ENCODE measurements around the gene PRKCSH.

PRKCSH gene

DNA sequence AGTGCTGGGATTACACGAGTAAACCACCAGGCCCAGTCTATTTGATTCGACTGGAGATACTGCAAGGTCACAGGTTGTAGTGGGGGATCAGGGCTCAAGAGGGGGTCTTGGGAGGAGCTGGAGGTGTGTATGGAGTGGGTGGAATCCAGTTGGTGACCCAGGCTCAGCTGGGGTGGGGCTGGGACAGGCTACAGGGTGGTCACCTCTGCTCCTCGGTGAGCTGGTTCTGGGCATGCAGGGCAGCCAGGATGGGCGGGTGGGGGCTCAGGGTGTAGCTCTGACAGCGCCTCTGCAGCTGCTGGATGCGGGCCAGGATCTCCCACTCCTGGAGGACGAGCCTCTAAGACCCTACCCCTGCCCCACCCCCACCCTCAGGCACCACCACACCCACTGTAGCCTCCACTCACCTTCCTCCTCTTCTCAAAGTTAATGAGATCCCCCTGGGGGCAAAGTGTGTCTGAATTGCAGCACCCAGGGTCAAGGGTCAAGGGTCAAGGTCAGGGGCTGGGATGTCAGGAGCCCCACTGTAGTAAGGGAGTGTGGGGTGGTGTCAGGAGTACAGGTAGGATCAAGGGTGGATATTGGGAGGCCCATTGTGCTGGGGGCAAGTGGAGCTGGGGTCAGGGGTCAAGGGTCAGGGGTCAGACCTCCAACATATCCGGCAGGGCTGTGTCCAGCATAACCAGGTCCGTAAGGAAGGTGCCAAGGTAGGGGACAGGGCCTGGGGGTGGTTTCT, 33.5 kb upstream of the PRKCSH start:
- Histone ChIP-seq H2BK15ac (ENCODE audit: low read length) (no peak overlapping the region), H2BK12ac (ENCODE audit: low read length) (no peak overlapping the region), H3K14ac (ENCODE audit: low read length) (no peak overlapping the region), H3K23ac (ENCODE audit: low read depth, low read length, poor library complexity) (no peak overlapping the region), H4K8ac (ENCODE audit: low read depth, low read length) (no peak overlapping the region), H3K36me3 (replicated peaks in 1 of 2; ENCODE audit: control insufficient read depth in 2 of 2, insufficient read depth in 2 of 2, low read length in 2 of 2) (no peaks in the 10 kb centered on the region), H3K9me3 (replicated peaks in 1 of 2; ENCODE audit: control insufficient read depth in 2 of 2, insufficient read depth in 1 of 2, low read depth in 1 of 2, low read length in 2 of 2) (no peaks in the 10 kb centered on the region), H3K27me3 (ENCODE audit: control insufficient read depth in 3 of 3, insufficient read depth in 3 of 3, low read depth in 1 of 3, low read length in 3 of 3) (peaks cover 0 to 7% (median 5%) of the 10 kb centered on the region in 3 experiments), H3K9ac (ENCODE audit: low read depth, low read length, poor library complexity) (no peak overlapping the region), H2BK5ac (ENCODE audit: low read length) (peak overlapping the region; percentile 93), H3K4ac (ENCODE audit: low read length) (no peak overlapping the region), H2AFZ (ENCODE audit: low read length) (no peak overlapping the region), H3K27ac (replicated peaks; ENCODE audit: low read length) (no peak overlapping the region), H3K4me3 (ENCODE audit: low read length in 2 of 2) (no peak overlapping the region), H3K4me1 (ENCODE audit: control insufficient read depth in 2 of 2, insufficient read depth in 1 of 2, low read depth in 1 of 2, low read length in 2 of 2) (peaks cover 2 to 8% of the 10 kb centered on the region in 2 donors), H4K91ac (ENCODE audit: low read depth, low read length, poor library complexity) (no peak overlapping the region), H2BK120ac (ENCODE audit: low read depth, low read length) (no peak overlapping the region), H3K18ac (ENCODE audit: low read length) (peak overlapping the region; percentile 38), H3K4me2 (ENCODE audit: insufficient read depth, low read length, poor library complexity, severe bottlenecking) (no peak overlapping the region), H3K79me1 (ENCODE audit: low read depth, low read length) (no peaks in the 10 kb centered on the region), H2AK5ac (ENCODE audit: low read depth, low read length) (peak overlapping the region; percentile 88)
- DNase-seq (ENCODE audit: low spot score), result no peak
- no CpG with 5 or more reads among the region's 9 CpGs for WGBS, 2 donors (ENCODE audit: extremely low coverage in 2 of 2, insufficient read length in 2 of 2, insufficient replicate concordance in 1 of 2)

DNA sequence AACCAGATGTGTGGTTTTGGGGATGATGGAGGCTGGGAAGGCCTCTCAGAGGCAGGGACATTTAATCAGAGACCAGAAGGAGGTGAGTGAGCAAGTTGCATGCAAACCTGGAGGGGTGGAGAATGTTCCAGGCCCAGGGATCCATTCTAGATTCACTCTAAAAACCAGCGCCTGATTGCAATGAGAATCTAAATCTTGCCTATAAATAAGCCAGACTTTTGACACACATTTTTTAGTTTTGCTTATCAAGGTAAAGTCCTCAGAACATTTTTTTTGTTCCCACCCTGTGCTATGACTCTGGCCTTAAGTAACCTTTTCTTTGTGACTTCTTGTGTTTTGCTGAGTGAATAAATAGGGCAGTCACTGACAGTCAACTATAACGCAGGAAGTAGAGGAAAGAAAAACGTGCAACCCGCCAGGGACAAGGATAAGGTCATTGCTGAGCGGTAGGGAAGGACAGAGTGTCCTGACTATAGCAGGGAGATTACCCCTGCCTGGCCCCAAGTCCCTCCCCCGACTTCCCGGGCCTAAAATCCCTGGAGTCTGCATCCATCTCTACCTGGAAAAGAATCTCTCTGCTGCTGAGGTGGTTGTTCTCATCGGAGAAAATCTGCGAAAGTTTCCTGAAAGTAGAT, 30.7 kb upstream of the PRKCSH start:
- no CpG with 5 or more reads among the region's 9 CpGs for WGBS, 2 donors (ENCODE audit: extremely low coverage in 2 of 2, insufficient read length in 2 of 2, insufficient replicate concordance in 1 of 2)
- no peak overlapping the region for H3K27ac ChIP-seq (replicated peaks; ENCODE audit: low read length)

GRCh38 chr19:11405846-11406643, 29.4 kb upstream of the PRKCSH start:
- no peak overlapping the region for H2BK12ac ChIP-seq (ENCODE audit: low read length)
- peak overlapping the region; percentile 19 for H2AK5ac ChIP-seq (ENCODE audit: low read depth, low read length)
- no peak overlapping the region for H4K91ac ChIP-seq (ENCODE audit: low read depth, low read length, poor library complexity)
- H3K36me3 ChIP-seq (replicated peaks in 1 of 2; ENCODE audit: control insufficient read depth in 2 of 2, insufficient read depth in 2 of 2, low read length in 2 of 2), result no peaks in the 10 kb centered on the region
- no peak for DNase-seq (ENCODE audit: low spot score)
- no peak overlapping the region for H3K27ac ChIP-seq (replicated peaks; ENCODE audit: low read length)
- H2BK120ac ChIP-seq (ENCODE audit: low read depth, low read length), result no peak overlapping the region
- H3K4ac ChIP-seq (ENCODE audit: low read length), result no peak overlapping the region
- no peak overlapping the region for H3K23ac ChIP-seq (ENCODE audit: low read depth, low read length, poor library complexity)
- no peak overlapping the region for H3K14ac ChIP-seq (ENCODE audit: low read length)
- no peak overlapping the region for H4K8ac ChIP-seq (ENCODE audit: low read depth, low read length)
- no peaks in the 10 kb centered on the region for H3K9me3 ChIP-seq (replicated peaks in 1 of 2; ENCODE audit: control insufficient read depth in 2 of 2, insufficient read depth in 1 of 2, low read depth in 1 of 2, low read length in 2 of 2)
- H3K79me1 ChIP-seq (ENCODE audit: low read depth, low read length), result no peaks in the 10 kb centered on the region
- H3K27me3 ChIP-seq (ENCODE audit: control insufficient read depth in 3 of 3, insufficient read depth in 3 of 3, low read depth in 1 of 3, low read length in 3 of 3), result peaks cover 0 to 12% (median 5%) of the 10 kb centered on the region in 3 experiments
- peaks cover 2 to 8% of the 10 kb centered on the region in 2 donors for H3K4me1 ChIP-seq (ENCODE audit: control insufficient read depth in 2 of 2, insufficient read depth in 1 of 2, low read depth in 1 of 2, low read length in 2 of 2)
- no peak overlapping the region for H2BK15ac ChIP-seq (ENCODE audit: low read length)
- no peak overlapping the region for H2BK5ac ChIP-seq (ENCODE audit: low read length)
- H2AFZ ChIP-seq (ENCODE audit: low read length), result peak overlapping the region; percentile 66
- peak overlapping the region; percentile 67 for H3K18ac ChIP-seq (ENCODE audit: low read length)
- no peak overlapping the region for H3K4me3 ChIP-seq (ENCODE audit: low read length in 2 of 2)
- no peak overlapping the region for H3K9ac ChIP-seq (ENCODE audit: low read depth, low read length, poor library complexity)
- H3K4me2 ChIP-seq (ENCODE audit: insufficient read depth, low read length, poor library complexity, severe bottlenecking), result peak overlapping the region; percentile 19
- WGBS, 2 donors (ENCODE audit: extremely low coverage in 2 of 2, insufficient read length in 2 of 2, insufficient replicate concordance in 1 of 2), result no CpG with 5 or more reads among the region's 44 CpGs

More for the DNA sequence above, 30.7 kb upstream of the PRKCSH start:
- Histone ChIP-seq H3K4me2 (ENCODE audit: insufficient read depth, low read length, poor library complexity, severe bottlenecking) (no peak overlapping the region), H2BK5ac (ENCODE audit: low read length) (no peak overlapping the region), H2BK12ac (ENCODE audit: low read length) (no peak overlapping the region), H2AK5ac (ENCODE audit: low read depth, low read length) (peak overlapping the region; percentile 13), H4K91ac (ENCODE audit: low read depth, low read length, poor library complexity) (no peak overlapping the region), H3K14ac (ENCODE audit: low read length) (no peak overlapping the region), H2BK15ac (ENCODE audit: low read length) (no peak overlapping the region), H3K4ac (ENCODE audit: low read length) (no peak overlapping the region), H3K23ac (ENCODE audit: low read depth, low read length, poor library complexity) (no peak overlapping the region), H3K36me3 (replicated peaks in 1 of 2; ENCODE audit: control insufficient read depth in 2 of 2, insufficient read depth in 2 of 2, low read length in 2 of 2) (no peaks in the 10 kb centered on the region), H3K79me1 (ENCODE audit: low read depth, low read length) (no peaks in the 10 kb centered on the region), H3K4me3 (ENCODE audit: low read length in 2 of 2) (no peak overlapping the region), H4K8ac (ENCODE audit: low read depth, low read length) (no peak overlapping the region), H3K27me3 (ENCODE audit: control insufficient read depth in 3 of 3, insufficient read depth in 3 of 3, low read depth in 1 of 3, low read length in 3 of 3) (peaks cover 0 to 12% (median 5%) of the 10 kb centered on the region in 3 experiments), H3K9ac (ENCODE audit: low read depth, low read length, poor library complexity) (no peak overlapping the region), H3K4me1 (ENCODE audit: control insufficient read depth in 2 of 2, insufficient read depth in 1 of 2, low read depth in 1 of 2, low read length in 2 of 2) (peaks cover 2 to 8% of the 10 kb centered on the region in 2 donors), H2AFZ (ENCODE audit: low read length) (peak overlapping the region; percentile 62), H3K9me3 (replicated peaks in 1 of 2; ENCODE audit: control insufficient read depth in 2 of 2, insufficient read depth in 1 of 2, low read depth in 1 of 2, low read length in 2 of 2) (no peaks in the 10 kb centered on the region), H2BK120ac (ENCODE audit: low read depth, low read length) (no peak overlapping the region), H3K18ac (ENCODE audit: low read length) (no peak overlapping the region)
- no peak for DNase-seq (ENCODE audit: low spot score)
